GM18520 (cell line): ENCODE data around the gene ASB16.

ENCODE experiments used
- ATAC-seq: cut with Tn5 transposase; IDR thresholded peaks from one replicate; pipeline ENCODE4 v1.9.1; 2021; ENCODE audit not compliant: unreplicated experiment

ASB16 gene

GRCh38 chr17:44187131-44187899 lies 16.8 kb downstream of the ASB16 start:
- no peak for ATAC-seq

- no peak for ATAC-seq
These were observed 18.3 kb downstream of the ASB16 start for GRCh38 chr17:44188576-44189403.

GRCh38 chr17:44190481-44190880 lies 20.0 kb downstream of the ASB16 start:
- no peak for ATAC-seq

GRCh38 chr17:44191369-44191768 lies 20.9 kb downstream of the ASB16 start:
- ATAC-seq = no peak

- ATAC-seq = no peak
These were observed 21.5 kb downstream of the ASB16 start for GRCh38 chr17:44191941-44192496.

GRCh38 chr17:44192750-44193149 lies 22.2 kb downstream of the ASB16 start:
- ATAC-seq = no peak

- ATAC-seq = no peak
These were observed 23.0 kb downstream of the ASB16 start for GRCh38 chr17:44193326-44194084.

GRCh38 chr17:44197107-44197506 lies 26.6 kb downstream of the ASB16 start:
- ATAC-seq = no peak

- no peak for ATAC-seq
These were observed 27.6 kb downstream of the ASB16 start for GRCh38 chr17:44197980-44198720.

GRCh38 chr17:44198721-44199552 lies 28.4 kb downstream of the ASB16 start:
- peak; percentile 6 for ATAC-seq

GRCh38 chr17:44199553-44200477 lies 29.3 kb downstream of the ASB16 start, which contains the start of gene ATXN7L3:
Gene ATXN7L3, minus strand, starts transcription at chr17:44199884. Its CDS starts 1,814 bp downstream, at chr17:44198070.
- peak; percentile 69 for ATAC-seq

- no peak for ATAC-seq
These were observed 30.1 kb downstream of the ASB16 start for GRCh38 chr17:44200478-44201155.

- ATAC-seq = no peak
These were observed 32.3 kb downstream of the ASB16 start for GRCh38 chr17:44202756-44203155.

- ATAC-seq = no peak
These were observed 33.4 kb downstream of the ASB16 start for GRCh38 chr17:44203731-44204440.

GRCh38 chr17:44204441-44204882 lies 34.0 kb downstream of the ASB16 start:
- no peak for ATAC-seq

- ATAC-seq = no peak
These were observed 35.7 kb downstream of the ASB16 start for GRCh38 chr17:44205962-44206824.
